Upper lobe of left lung (tissue), 4 donors: ENCODE results near the gene IFT52.

ENCODE experiments used
- CTCF ChIP-seq, 6 experiments: fragments of 450-650 bp in 4 of 6; fragments of 200-600 bp in 2 of 6; sonication (generic) in 2 of 6; IDR thresholded peaks; one replicate each; pipeline ENCODE4 v1.5.1; 2016 to 2019; ENCODE audit warnings: antibody characterized with exemption in 6 of 6
- EP300 ChIP-seq, 4 donors: sonication (generic); formaldehyde crosslinking; IDR thresholded peaks; one replicate each; pipeline ENCODE4 v1.5.1; 2017; ENCODE audit warnings: antibody characterized with exemption in 4 of 4, control low read depth in 2 of 4

GRCh38 chr20:43559147-43559987 lies 31.4 kb upstream of the IFT52 start:
- TF ChIP-seq EP300 (IDR thresholded peaks at IDR 0.05) = no peak
- TF ChIP-seq CTCF (IDR thresholded peaks at IDR 0.05) = no peak
